T-helper 22 cell (primary cell): ENCODE measurements around the gene TMEM231.
"Not testable (repeated sequence)": the region's sequence is repeated elsewhere in the genome, so short reads cannot be mapped to it uniquely, and the experiment has no call there.

ENCODE experiments used
- DNase-seq: peaks from one replicate; pipeline ENCODE4 v3.0.0-alpha.2; 2020; ENCODE audit warnings: low read depth

Gene TMEM231, protein sequence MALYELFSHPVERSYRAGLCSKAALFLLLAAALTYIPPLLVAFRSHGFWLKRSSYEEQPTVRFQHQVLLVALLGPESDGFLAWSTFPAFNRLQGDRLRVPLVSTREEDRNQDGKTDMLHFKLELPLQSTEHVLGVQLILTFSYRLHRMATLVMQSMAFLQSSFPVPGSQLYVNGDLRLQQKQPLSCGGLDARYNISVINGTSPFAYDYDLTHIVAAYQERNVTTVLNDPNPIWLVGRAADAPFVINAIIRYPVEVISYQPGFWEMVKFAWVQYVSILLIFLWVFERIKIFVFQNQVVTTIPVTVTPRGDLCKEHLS

DNA sequence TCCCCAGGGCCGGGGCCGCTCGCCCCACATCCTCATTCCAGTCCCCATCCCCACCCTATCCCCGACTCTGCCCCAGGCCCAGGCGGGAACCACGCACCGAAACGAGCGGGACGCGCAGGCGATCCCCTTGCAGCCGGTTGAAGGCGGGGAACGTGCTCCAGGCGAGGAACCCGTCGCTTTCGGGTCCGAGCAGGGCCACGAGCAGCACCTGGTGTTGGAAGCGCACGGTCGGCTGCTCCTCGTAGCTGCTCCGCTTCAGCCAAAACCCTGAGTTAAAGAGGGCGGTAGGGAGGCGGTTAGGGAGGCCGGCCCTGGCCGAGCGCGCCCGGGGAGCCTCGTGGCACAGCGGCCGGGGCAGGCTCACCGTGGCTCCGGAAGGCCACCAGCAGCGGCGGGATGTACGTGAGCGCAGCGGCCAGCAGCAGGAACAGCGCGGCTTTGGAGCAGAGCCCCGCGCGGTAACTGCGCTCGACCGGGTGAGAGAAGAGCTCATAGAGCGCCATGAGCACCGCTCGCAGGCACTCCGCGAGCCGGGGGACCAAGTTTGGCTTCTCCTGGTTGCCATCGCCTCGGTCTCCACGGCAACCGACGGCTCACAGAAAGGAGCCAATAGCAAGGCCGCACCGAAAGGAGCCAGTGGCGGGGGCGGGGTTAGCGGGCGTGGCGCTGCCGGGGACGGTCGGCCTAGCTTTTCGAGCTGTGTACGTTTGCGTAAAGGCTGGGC, at the start of gene TMEM231:
TMEM231 (minus strand) TSS at position 546 of the 724 bp plus-strand sequence; CDS start at position 503, 43 bp downstream.
- DNase-seq = peak; percentile 95

GRCh38 chr16:75603241-75603640, 47.2 kb upstream of the TMEM231 start:
- DNase-seq = no peak

- DNase-seq = no peak
Observed at GRCh38 chr16:75599452-75600277, 43.6 kb upstream of the TMEM231 start.

DNA sequence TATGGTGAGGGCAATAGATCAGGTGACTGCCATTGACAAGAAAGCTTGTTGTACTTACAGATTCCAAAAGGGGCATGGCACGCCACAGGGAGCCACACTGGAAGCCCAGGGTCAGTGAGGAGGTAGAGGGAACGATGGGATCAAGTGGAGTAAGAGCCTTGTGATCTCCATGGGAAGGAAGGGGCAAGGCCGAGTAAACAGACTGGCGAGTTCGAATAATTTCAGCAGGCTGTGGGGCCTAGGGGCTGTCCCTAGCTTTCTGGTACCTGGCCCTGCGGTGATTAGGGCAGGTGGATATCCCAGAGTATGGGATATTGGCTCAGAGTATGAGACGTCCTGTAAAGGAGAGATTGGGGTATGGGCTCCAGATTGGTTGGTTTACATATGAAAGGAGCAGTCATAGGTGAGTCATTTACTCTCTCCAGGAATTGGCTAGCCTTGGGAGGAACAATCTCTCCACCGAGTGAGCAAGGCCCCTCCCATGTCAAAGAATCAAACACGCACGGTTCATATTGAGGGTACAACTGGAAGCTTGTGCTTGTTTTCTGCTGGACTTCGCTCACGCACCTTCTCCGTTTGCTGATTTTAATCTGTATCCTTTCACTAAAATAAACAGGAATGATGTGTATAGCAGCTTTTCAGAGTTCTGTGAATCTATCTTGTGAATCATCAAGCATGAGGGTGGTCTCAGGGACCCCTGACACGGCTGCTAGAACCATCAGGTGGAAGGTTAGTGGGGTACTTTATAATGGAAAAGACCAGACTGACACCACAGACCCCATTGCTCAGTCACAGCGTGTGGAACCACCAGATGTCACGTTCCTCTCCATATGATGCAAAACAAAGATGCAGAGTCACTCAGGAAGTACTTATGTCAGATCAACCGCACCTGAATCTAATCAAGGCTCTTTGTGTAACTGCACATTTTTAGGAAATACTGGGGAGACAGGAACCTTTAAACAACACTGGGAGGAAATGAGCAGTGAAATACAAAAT, 38.1 kb upstream of the TMEM231 start:
- no peak for DNase-seq

GRCh38 chr16:75593308-75593707, 37.3 kb upstream of the TMEM231 start:
- DNase-seq = no peak

DNA sequence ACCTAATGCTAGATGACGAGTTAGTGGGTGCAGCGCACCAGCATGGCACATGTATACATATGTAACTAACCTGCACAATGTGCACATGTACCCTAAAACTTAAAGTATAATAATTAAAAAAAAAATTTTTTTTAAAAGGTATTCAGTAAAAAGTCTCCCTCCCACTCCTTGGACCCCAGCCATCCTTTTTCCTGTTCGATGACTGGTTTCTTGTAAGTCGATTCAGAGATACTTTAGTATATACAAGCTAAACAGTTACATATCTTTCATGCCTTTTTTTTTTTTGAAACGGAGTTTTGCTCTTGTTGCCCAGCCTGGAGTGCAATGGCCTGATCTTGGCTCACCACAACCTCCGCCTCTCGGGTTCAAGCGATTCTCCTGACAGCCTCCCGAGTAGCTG, 35.9 kb upstream of the TMEM231 start:
- DNase-seq = not testable (repeated sequence)

- DNase-seq = no peak
Observed at GRCh38 chr16:75590920-75591843, 35.1 kb upstream of the TMEM231 start.

DNA sequence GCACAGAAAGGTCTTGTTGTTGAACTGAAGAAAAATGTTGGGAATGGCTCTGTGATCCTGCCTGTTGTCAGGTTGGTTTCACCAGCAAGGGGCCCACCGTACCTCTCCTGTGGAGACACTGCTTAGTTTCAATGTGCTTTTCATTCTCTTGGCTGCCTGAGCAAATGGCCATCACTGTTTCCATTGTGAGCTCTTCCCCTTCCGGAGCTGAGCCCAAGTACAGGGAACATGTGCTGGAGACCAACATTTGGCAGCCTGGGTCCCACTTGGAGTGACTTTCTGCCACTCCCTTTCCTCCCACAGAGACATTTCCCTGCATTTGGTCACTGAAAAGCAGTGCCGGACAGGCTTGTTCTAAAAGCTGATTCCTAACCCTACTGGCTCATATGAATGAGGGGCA, 33.3 kb upstream of the TMEM231 start:
- DNase-seq = no peak

- no peak for DNase-seq
Observed at GRCh38 chr16:75588716-75589115, 32.7 kb upstream of the TMEM231 start.

DNA sequence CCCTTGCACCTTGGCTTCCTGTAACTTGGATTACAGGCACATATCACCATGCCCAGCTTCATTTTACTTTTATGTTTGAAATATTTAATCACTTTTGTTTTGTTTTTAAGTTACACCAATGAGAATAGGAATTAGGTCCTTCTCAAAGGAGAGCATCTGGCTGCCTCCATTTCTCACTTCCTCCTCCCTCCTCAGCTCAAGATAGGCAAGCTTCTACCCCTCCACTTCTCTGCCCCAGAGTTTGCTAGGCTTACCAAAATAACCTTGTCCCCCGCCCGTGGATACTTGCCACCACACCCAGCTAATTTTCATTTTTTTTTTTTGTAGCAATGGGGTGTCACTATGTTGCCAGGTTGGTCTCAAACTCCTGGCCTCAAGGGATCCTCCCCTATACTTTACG, 28.1 kb upstream of the TMEM231 start:
- no peak for DNase-seq

DNA sequence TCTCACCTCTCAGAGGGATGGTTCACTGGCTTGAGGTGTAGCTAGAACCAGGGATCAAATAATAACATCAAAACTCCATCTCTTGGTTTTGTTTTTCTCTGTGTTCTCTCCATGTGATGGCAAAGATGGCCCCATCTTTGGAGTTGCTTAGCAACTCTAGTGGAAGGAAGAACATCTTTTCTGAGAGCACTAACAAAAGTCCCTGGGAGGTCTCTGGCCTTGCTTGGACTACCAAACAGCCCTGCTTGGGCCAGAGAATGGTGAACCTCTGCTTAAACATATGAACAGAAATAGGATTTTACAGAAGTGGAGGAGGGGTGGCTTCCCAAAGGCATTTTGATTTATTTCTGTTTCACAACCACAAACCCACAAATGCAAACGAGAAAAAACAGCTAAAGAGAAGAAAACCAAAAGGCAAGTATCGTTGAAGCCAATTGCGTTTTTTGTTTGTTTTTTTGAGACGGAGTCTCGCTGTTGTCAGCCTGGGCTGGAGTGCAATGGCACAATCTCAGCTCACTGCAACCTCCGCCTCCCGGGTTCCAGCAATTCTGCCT, 23.3 kb upstream of the TMEM231 start:
- no peak for DNase-seq

DNA sequence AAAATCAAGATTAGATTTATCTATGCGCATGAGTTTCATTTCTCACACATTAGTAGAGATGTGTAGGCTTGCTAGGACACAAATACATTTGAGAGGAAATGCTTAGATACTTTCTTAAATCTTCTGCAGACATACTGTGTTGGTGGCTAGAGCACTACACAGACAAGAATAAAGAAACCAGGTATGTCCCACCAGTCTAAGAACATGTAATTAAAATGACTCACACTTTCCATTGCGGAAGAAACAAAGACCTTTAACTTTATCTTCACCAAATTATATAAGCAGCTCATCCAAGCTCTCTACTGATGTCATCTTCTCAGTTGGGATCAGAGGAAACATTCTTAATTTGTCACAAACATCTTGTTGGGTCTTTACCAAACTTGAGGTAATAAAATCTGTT, 22.7 kb upstream of the TMEM231 start:
- DNase-seq = no peak

- no peak for DNase-seq
Observed at GRCh38 chr16:75578212-75578611, 22.2 kb upstream of the TMEM231 start.

DNA sequence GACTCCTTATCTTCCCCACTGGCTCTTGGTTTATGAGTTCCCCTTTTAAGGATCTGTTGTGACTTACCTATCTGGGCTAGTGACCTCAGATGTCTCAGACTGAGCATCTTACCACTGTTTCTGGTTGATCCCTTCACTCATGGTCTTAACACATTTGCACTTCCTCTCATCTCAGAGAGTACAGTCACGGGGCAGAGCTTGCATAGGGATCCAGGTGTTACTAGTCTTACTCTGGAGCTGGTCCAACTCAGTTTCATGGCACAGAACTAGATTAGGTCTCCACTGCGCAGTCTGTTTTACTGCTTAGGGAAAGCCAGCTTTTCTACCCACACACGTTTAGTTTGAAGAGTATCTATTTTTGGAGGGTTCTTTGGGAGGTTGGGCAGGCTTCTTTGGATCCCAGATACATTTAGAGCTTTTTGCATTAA, 20.3 kb upstream of the TMEM231 start:
- no peak for DNase-seq

DNA sequence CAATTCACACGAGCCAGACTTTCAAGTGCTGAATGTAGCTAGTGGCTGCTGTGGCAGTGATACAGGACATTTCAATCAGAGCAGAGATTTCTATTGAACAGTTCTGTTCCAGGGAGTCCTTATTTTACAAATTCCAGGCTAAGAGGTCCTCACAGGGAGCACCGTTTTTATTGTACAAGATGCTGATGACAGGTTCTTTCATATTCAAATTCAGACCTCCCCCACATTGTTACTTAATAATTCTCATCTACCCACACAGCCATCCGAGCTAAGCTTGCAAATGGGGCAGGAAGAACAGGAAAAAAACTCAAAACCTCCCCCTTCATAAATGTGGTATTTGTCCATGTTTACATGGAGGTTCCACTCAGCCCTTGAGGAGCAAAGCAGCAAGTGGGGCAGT, 19.9 kb upstream of the TMEM231 start:
- no peak for DNase-seq

- DNase-seq = no peak
Observed at GRCh38 chr16:75573955-75574354, 17.9 kb upstream of the TMEM231 start.

DNA sequence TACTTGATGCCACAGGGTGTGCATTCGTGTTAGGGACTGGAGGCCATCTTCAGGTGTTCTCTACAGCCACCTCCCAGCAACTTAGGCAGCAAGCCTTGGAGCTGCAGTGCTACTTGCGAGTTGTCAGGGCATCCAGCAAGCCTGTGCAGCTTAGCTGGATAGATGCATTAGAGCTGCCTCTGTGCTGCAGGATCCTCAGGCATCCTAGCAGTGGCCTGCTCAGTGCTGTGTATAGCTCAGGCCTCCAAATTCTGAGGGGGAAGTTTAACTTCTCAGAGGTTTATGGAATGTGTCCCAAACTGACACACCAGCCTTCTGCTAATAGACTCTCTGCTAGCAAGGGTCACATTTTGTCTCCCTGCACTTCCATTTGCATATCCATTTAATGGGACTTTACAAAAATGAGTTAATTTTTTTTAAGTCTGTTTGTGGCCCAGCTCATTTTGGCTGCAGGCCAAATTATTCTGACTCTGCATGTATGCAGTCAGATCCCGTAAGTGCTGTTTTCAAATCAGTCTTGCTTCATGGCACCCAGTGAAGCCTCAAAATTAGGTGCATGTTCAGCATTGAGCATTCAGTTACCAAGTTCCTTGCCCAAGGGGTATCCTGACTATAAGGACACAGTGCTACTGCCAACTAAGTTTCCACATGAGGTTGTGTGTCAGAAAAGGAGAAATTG, 17.0 kb upstream of the TMEM231 start:
- no peak for DNase-seq

- DNase-seq = no peak
Observed at GRCh38 chr16:75570396-75571065, 14.5 kb upstream of the TMEM231 start.

GRCh38 chr16:75567911-75568310, 11.9 kb upstream of the TMEM231 start:
- DNase-seq = no peak
